Aorta (tissue), 5 donors: ENCODE results near the gene GLT1D1. TPM values are rescaled to one million over a fixed set of nuclear protein-coding genes. Genes with fewer than 3 reads are reported as not detected.

Experiments
- ATAC-seq: fragments of 200-7000 bp; cut with Tn5 transposase; one replicate; pipeline ENCODE4 v1.9.1; 2022; ENCODE audit warnings: moderate library complexity; ENCODE audit not compliant: low FRiP score
- DNase-seq, 2 donors: peaks; one replicate each; pipeline ENCODE4 v3.0.0-alpha.2; 2020
- H3K27ac ChIP-seq, 2 donors: one replicate each; pipeline ENCODE4 v1.5.1; 2013; ENCODE audit warnings: low read length in 2 of 2, mild to moderate bottlenecking in 2 of 2, moderate library complexity in 2 of 2, control low read depth in 1 of 2, inconsistent platforms in 1 of 2, low read depth in 1 of 2
- H3K27me3 ChIP-seq, 2 donors: one replicate each; pipeline ENCODE4 v1.6.1; 2013; ENCODE audit warnings: control low read depth in 1 of 2, low read length in 1 of 2, mild to moderate bottlenecking in 1 of 2, moderate library complexity in 1 of 2; ENCODE audit not compliant: insufficient read depth in 2 of 2, control insufficient read depth in 1 of 2
- H3K36me3 ChIP-seq, 2 donors: one replicate each; pipeline ENCODE4 v1.6.1; 2013; ENCODE audit warnings: control low read depth in 1 of 2, low read length in 1 of 2, mild to moderate bottlenecking in 1 of 2; ENCODE audit not compliant: insufficient read depth in 2 of 2, control insufficient read depth in 1 of 2
- H3K4me1 ChIP-seq, 2 donors: one replicate each; pipeline ENCODE4 v1.6.1; 2013; ENCODE audit warnings: low read length in 2 of 2, control low read depth in 1 of 2, mild to moderate bottlenecking in 1 of 2, moderate library complexity in 1 of 2; ENCODE audit not compliant: insufficient read depth in 2 of 2, control insufficient read depth in 1 of 2
- H3K4me3 ChIP-seq, 2 donors: one replicate each; pipeline ENCODE4 v1.5.1; 2013; ENCODE audit warnings: low read length in 2 of 2, control low read depth in 1 of 2, mild to moderate bottlenecking in 1 of 2
- H3K9me3 ChIP-seq: one replicate; pipeline ENCODE4 v1.6.1; 2013; ENCODE audit warnings: mild to moderate bottlenecking, low read length; ENCODE audit not compliant: control insufficient read depth
- WGBS, 2 donors: extraction: QIAGEN DNeasy Blood & Tissue Kit; methylation state at CpG; one replicate each; pipeline ENCODE4 v1.1.7; 2013; 5-methylcytosine and 5-hydroxymethylcytosine counted together
- intact Hi-C, 2 donors: fragments of 100-400 bp; cut with DNase I; formaldehyde crosslinking; loops; one replicate each; pipeline versions ENCODE4 v1.14.2 to v1.15.0; 2022
- polyA plus RNA-seq, 2 donors: library from polyadenylated mRNA; stranded (reverse); fragments of 200-250 nt; gene quantifications; one replicate each; pipeline ENCODE4 v1.2.3, GENCODE V29; 2013
- total RNA-seq, 2 donors: library from RNA; stranded (reverse); fragmentation: NEBNext Ultra II Directional; extraction: Animal tissue kit (Norgen Biotek cat#: 25700); gene quantifications; one replicate each; pipeline ENCODE4 v1.2.1, GENCODE V29; 2021
- donor health status: healthy with polysubstance abuse.
- donor health status: Bipolar disorder and iron deficiency.
- donor health status: DM: no; HTN: no; CAD: no.
- donor health status: DM: no; HTN: no; CAD: no.
- donor health status: DM: yes; HTN: yes; CAD: no.

GLT1D1 gene
- total and polyA plus RNA-seq, 4 donors, result 0.54 to 1.4 (median 0.78) TPM; not detected in 1

DNA sequence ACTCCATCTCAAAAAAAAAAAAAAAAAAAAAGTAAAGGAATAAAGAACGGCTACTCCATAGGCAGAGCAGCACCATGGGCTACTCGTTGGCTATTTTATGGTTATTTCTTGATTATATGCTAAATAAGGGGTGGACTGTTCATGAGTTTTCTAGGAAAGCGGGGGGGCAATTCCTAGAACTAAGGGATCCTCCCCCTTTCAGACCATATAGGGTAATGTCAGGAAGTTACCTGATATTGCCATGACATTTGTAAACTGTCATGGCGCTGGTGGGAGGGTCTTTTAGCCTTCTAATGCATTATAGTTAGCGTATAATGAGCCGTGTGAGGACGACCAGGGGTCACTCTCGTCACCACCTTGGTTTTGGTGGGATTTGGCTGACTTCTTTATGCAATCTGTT, 142.3 kb downstream of the GLT1D1 start:
- H3K4me3 ChIP-seq, result no peak overlapping the region
- no peaks in the 10 kb centered on the region for H3K27me3 ChIP-seq
- H3K27ac ChIP-seq, result no peak overlapping the region
- H3K4me1 ChIP-seq, result no peaks in the 10 kb centered on the region
- 72 to 76% methylated on average over 8 of the region's 8 CpGs for WGBS, 2 donors
- no peak for ATAC-seq
- no peak for DNase-seq
- intact Hi-C loops, result no loop called here
- H3K9me3 ChIP-seq, result peaks cover 3% of the 10 kb centered on the region
- no peaks in the 10 kb centered on the region for H3K36me3 ChIP-seq

- peaks cover 4% of the 10 kb centered on the region for H3K9me3 ChIP-seq
- no peaks in the 10 kb centered on the region for H3K27me3 ChIP-seq
- H3K36me3 ChIP-seq, result no peaks in the 10 kb centered on the region
- intact Hi-C loops, result no loop called here
- H3K4me1 ChIP-seq, result no peaks in the 10 kb centered on the region
- WGBS, 2 donors, result 73 to 86% methylated on average over 6 of the region's 6 CpGs
- H3K4me3 ChIP-seq, result no peak overlapping the region
- no peak overlapping the region for H3K27ac ChIP-seq
- DNase-seq (no peak), ATAC-seq (no peak)
These were observed 148.5 kb downstream of the GLT1D1 start for GRCh38 chr12:129001826-129002225.

DNA sequence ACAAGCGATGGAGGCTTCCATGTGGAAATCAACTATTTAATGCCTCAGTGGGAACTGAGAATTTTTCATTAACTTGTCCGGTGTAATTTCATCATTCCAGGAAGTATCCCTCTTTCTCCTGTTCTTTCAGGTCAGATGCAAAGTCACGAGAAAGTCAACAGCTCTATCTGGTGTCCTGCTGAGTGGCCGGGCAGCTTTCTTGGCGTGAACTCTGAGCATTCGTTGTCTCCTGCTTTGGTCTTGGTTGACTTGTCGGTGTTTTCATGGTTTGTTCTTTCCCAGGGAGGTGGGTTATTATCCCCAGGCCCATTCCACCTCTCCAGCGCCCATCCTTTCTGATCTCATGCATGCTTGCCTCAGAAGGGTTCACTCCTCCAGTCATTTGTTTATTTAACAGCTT, 149.1 kb downstream of the GLT1D1 start:
- WGBS, 2 donors, result 56 to 59% methylated on average over 8 of the region's 8 CpGs
- intact Hi-C loops, result no loop called here

DNA sequence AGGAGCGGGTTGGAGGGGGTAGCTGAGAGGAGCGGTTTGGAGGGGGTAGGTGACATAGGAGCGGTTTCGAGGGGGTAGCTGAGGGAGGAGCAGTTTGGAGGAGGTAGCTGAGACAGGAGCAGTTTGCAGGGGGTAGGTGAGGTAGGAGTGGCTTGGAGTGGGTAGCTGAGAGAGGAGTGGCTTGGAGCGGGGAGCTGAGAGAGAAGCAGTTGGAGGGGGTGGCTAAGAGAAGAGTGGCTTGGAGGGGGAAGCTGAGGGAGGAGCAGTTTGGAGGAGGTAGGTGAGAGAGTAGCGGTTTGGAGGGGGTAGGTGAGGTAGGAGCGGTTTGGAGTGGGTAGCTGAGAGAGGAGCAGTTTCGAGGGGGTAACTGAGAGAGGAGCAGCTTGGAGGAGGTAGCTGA, 152.1 kb downstream of the GLT1D1 start:
- Histone ChIP-seq H3K36me3 (no peaks in the 10 kb centered on the region), H3K9me3 (peaks cover 2% of the 10 kb centered on the region), H3K4me1 (peaks cover 0 to 1% of the 10 kb centered on the region in 2 donors), H3K27ac (no peak overlapping the region), H3K27me3 (no peaks in the 10 kb centered on the region), H3K4me3 (no peak overlapping the region)
- DNase-seq (no peak), ATAC-seq (no peak)
- 88 to 95% methylated on average over 5 to 8 of the region's 8 CpGs for WGBS, 2 donors
- intact Hi-C loops, result no loop called here

More for the DNA sequence above, 149.1 kb downstream of the GLT1D1 start:
- no peak for DNase-seq
- Histone ChIP-seq H3K27ac (no peak overlapping the region), H3K4me3 (no peak overlapping the region), H3K36me3 (no peaks in the 10 kb centered on the region), H3K9me3 (peaks cover 4% of the 10 kb centered on the region), H3K4me1 (no peaks in the 10 kb centered on the region), H3K27me3 (no peaks in the 10 kb centered on the region)
- no peak for ATAC-seq

DNA sequence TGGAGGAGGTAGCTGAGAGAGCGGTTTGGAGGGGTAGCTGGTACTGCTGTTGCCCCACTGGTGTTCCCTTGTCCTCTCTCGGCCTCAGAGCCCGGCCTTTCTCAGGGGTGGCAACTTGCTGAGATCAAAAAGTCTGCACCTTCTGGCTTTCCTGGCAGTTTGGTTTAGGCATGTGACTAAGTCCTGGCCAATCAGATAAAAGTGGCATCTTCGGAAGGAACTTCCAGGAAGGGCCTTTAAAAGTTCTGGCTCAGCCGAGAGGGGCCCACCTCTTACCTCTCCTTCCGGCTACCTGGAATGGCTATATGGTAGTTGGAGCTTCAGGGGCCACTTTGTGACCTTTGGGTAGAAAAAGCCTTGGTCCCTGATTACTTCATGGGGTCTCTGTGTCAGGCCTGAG, 152.6 kb downstream of the GLT1D1 start:
- H3K4me1 ChIP-seq, result peaks cover 0 to 1% of the 10 kb centered on the region in 2 donors
- no peaks in the 10 kb centered on the region for H3K27me3 ChIP-seq
- no peak overlapping the region for H3K4me3 ChIP-seq
- H3K9me3 ChIP-seq, result peaks cover 2% of the 10 kb centered on the region
- intact Hi-C loops, result no loop called here
- DNase-seq, result no peak
- no peaks in the 10 kb centered on the region for H3K36me3 ChIP-seq
- WGBS, 2 donors, result 81 to 83% methylated on average over 6 of the region's 6 CpGs
- no peak overlapping the region for H3K27ac ChIP-seq
- no peak for ATAC-seq

GRCh38 chr12:129009833-129010622, 156.8 kb downstream of the GLT1D1 start:
- Histone ChIP-seq H3K9me3 (no peaks in the 10 kb centered on the region), H3K4me1 (peaks cover 0 to 1% of the 10 kb centered on the region in 2 donors), H3K27ac (no peak overlapping the region), H3K27me3 (no peaks in the 10 kb centered on the region), H3K4me3 (no peak overlapping the region), H3K36me3 (no peaks in the 10 kb centered on the region)
- 43 to 54% methylated on average over 5 of the region's 5 CpGs for WGBS, 2 donors
- intact Hi-C loops, result no loop called here
- ATAC-seq (no peak), DNase-seq (no peak)

- no peak for DNase-seq
- no peak for ATAC-seq
- no peak overlapping the region for H3K27ac ChIP-seq
- no peaks in the 10 kb centered on the region for H3K4me1 ChIP-seq
- no peaks in the 10 kb centered on the region for H3K36me3 ChIP-seq
- 57 to 68% methylated on average over 7 of the region's 7 CpGs for WGBS, 2 donors
- no peaks in the 10 kb centered on the region for H3K27me3 ChIP-seq
- intact Hi-C loops, result no loop called here
- H3K9me3 ChIP-seq, result peaks cover 14% of the 10 kb centered on the region
- no peak overlapping the region for H3K4me3 ChIP-seq
These were observed 162.9 kb downstream of the GLT1D1 start for GRCh38 chr12:129016159-129016558.

DNA sequence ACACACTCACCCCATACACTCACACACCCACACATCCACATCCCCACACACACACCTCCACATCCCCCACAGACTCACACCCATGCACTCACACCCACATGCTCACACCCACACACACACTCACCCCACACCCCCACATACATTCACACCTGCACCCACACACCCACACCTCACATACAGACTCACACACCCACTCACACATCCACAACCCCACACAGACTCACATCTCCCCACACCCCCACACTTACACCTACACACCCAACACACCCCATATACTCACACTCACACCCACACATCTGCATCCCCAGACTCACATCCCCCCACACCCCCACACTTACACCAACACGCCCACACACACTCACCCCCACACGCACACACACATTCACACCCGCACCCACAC, 171.8 kb downstream of the GLT1D1 start:
- Histone ChIP-seq H3K4me3 (no peak overlapping the region), H3K27me3 (no peaks in the 10 kb centered on the region), H3K36me3 (no peaks in the 10 kb centered on the region), H3K9me3 (peaks cover 3% of the 10 kb centered on the region), H3K27ac (no peak overlapping the region), H3K4me1 (no peaks in the 10 kb centered on the region)
- DNase-seq, result no peak
- WGBS, 2 donors, result 86 to 94% methylated on average over 3 of the region's 3 CpGs
- intact Hi-C loops, result no loop called here
- no peak for ATAC-seq

DNA sequence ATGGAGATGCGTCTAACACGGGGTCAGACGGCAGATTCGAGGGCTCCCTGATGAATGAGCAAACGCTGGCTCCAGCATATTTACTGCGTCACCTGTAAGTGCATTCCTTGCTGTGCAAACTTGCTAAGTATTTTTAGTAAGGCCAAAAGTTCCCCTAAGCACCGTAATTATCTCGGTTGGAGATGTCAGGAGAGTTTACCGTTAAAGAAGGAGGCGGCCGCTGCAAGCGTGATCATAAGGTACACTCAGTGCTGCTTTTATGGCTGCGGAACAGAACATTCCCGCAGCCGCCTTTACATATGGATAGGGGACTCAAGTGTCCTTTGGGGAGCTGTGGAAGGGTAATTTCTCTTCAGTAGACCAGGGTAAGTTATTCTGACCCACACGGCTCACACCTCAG, 175.6 kb downstream of the GLT1D1 start:
- Histone ChIP-seq H3K4me1 (no peaks in the 10 kb centered on the region), H3K4me3 (no peak overlapping the region), H3K36me3 (no peaks in the 10 kb centered on the region), H3K27me3 (no peaks in the 10 kb centered on the region), H3K9me3 (peaks cover 1% of the 10 kb centered on the region), H3K27ac (no peak overlapping the region)
- DNase-seq (no peak), ATAC-seq (no peak)
- intact Hi-C loops, result no loop called here
- 42 to 51% methylated on average over 16 of the region's 16 CpGs for WGBS, 2 donors
